ENCODE data around the gene AP1S2.

DNA sequence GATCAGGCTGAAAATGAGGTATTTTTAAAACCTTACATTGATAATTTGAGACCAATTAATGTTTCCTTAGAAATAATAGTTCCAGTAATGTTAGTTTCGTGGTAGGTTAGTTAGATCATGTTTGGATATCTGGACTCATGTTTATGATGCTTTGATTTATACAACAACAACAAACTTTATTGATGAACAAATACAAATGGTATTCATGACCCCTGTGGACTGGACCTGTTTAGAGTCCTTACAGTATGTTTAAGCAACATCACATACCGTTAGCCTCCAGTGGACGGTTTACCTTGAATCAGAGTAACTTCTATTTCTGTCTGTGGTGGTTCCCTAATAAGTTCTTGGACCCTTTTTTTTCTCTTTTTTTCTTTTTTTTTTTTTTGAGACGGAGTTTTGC, 46.4 kb downstream of the AP1S2 start:
- TF ChIP-seq TAF1 (IDR thresholded peaks at IDR 0.05; ENCODE audit: low read depth, low read length) (no peak), POLR2A (IDR thresholded peaks at IDR 0.05; ENCODE audit: low read depth, low read length) (no peak), SPI1 (IDR thresholded peaks at IDR 0.05; ENCODE audit: low read depth, low read length) (no peak)
